ENCODE measurements around the gene NFIX.

The NFIX gene

DNA sequence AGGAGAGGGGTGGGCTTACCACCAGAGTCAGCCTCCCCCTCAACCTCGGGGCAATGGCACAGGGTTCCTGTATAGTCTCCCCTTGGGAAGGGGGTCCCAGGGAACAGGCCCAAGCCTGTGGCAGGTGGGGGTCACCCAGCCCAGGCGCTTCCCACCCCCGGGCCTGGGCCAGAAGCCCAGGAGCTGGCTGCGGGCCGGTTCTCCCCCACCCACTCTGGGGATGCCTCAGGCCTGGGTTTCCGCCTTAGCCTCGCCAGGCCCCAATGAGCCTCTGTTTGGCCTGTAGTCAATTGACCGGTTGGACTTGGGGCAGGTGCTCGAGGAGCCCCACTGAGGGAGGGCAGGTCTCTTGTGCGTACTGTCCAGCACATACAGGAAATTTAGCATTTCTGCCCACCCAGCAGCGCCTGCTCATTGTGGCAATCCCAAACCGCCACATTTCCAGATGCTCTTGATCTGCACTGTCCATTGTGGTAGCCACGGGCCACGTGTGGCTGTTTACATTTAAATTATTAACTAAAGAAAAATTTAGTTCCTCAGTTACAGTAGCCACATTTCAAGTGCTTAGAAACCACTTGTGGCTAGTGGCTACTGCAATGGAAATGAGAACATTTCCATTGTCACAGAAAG is 97.4 kb downstream of the NFIX start:
- DNase-seq (ENCODE audit: low read depth in 2 of 2), result no peak

DNA sequence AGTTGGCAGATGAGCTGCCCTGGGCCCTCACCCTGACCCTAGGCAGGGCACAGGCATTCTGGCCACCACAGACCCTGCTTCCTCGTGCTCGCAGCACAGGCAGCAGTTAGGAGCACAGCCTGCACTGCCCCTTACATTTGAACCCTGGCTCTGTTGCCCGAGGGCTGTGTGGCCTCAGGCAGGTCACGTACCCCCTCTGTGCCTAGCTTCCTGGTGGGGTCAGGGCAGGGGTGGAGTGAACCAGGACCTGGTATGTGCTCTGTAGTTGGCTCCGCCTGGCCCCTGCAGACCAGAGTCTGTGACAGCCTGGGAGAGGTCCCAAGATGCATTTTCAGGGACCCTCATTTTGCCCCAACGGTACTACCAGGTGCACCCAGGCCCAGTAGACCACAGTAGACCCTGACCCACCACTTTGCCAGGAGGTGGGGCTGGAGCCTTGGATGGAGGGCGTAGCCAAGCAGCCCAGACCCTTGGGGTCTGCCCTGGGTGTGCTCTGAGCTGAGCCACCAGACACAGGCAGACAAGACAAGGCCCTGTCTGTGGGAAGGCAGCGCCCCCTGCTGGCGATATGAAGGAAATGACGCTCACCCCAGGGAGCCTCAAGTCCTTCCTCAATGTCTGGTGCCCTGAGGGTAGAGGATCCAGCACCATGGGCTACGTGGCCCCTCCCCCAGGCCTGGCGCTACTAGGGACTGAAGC is 98.3 kb downstream of the NFIX start:
- peak; percentile 51 to 64 for DNase-seq (ENCODE audit: low read depth in 2 of 2)

DNA sequence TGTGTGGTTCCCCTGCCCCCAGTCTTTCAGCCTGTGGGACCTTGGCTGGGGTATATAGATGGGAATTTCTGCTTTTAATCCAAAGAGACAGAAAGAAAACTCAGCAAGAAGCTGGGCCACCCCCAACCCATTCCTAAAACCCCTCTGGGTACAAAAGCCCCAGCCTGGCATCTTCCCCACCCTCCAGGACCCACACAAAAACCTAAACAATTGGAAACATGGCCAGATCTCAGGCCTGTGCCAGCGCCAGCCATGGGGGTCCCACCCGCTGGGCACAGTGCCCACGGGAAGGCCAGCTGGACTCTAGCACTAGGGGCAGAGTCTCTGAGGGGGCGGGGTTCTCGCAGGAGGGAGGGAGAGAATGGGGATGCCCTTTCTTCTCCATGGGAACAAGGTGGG is 98.8 kb downstream of the NFIX start:
- no peak for DNase-seq (ENCODE audit: low read depth in 2 of 2)

DNA sequence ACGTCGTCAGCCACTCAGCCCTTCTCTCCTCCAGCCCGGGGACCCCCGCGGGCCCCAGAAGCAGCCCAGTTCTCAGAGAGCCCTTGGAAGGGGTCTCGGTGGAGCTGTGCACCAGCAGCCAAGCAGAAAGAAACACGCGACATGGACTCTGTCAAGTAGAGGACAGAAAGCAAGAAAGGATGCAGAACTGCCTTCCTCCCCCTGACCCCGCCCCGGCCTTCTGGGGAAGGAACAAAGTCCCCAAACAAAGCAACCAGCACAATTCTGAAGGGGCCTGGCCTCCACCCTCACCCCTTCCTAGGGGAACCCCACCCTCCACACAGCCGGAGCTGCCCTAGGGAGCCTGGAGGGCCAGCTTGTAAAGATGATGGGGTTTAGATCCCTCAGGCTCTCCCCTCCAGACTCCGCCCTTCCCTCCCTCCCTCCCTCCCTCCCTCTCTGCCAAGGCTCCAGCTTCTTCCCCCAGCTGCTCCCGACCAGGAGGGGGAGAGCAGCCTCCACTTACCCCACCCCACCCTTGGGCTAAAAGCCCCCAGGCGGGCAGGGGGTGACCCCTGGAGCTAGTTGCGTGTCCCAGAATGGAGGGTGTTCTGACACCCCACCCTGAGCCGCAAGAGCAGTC is 99.6 kb downstream of the NFIX start:
- no peak for DNase-seq (ENCODE audit: low read depth in 2 of 2)

DNA sequence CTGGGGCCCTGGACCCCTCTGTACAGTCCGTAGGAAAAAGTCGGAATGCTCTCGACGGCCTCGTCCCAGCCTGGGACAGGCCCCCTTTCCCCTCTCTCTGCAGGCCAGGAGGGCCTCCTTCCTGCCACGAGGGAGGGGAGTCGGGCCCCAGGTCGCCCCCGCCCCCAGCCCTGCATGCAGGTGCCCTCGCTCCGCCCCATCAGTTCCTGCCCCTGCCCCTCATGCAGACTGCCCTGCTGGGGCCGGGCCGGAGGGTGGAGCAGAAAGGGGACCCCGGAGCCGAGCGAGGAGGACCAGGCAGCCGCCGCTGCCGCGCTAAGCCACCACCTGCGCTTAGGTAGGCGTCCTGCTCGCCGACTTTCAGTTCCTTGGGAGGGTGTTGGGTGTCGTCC is 100.1 kb downstream of the NFIX start:
- no peak for DNase-seq (ENCODE audit: low read depth in 2 of 2)

DNA sequence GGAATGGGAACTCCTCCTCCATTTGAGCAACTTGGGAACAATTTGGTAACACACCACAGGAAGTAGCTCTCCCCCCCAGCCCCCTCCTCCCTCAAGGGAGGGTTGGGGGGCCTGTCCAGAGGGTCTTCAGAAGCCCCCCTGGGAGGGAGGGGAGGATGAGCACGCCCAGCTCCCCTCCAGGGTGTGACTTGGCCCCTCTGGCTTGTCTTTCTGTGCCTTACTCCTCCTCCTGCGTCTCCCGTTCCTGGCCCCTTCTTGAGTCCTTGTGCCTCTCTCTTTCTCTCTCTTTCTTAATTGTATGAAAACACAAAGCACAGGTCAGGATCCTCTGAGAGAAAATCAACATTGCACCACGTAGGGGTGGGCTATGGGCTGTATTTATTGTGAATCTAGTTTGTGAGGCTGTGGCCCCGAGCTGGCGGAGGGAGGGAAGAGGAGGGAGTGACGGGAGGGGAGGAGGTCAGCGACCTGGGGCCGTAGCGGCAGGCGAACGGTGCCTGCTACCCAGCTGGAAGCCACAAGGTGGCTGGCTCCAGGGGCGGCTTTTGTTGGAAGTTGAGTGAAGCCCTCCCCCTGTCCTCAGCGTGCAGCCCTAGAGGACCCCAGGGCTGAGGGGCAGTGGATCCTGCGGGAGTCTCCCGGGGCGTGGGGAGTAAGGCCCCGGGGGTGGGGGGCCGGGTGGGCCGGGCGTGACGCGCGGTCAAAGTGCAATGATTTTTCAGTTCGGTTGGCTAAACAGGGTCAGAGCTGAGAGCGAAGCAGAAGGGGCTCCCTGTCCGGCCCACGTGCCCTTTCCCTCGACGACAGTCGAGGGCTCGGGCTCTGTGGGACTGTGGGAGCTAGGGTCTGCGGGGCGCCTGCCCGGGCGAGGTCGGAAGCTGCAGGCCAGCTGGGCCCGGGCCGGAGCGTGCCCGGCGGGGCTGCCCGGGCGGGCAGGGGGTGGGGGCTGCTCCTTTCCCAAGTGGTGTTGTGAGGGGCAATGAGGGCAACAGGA is 101.0 kb downstream of the NFIX start:
- no peak for DNase-seq (ENCODE audit: low read depth in 2 of 2)

DNA sequence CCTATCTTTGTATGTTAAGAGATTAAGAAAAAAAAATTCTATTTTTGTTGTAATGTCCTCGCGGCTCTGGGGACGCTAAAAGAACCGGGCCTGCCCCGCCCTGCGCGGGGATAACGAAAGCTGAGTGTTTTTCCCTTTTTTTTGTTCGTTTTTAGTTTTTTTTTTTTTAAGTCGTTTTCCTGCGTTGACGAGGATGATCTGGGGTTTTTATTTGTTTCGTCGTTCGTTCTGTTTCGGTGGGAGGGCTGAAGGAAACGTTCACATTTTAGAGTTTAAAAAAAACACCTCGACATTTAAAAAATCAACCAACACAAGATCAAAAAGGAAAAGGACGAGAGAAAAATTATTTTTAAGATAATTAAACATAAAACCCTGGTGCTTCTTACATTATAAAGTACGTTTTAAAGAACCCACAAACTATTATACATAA is 101.8 kb downstream of the NFIX start:
- DNase-seq (ENCODE audit: low read depth in 2 of 2), result no peak

DNA sequence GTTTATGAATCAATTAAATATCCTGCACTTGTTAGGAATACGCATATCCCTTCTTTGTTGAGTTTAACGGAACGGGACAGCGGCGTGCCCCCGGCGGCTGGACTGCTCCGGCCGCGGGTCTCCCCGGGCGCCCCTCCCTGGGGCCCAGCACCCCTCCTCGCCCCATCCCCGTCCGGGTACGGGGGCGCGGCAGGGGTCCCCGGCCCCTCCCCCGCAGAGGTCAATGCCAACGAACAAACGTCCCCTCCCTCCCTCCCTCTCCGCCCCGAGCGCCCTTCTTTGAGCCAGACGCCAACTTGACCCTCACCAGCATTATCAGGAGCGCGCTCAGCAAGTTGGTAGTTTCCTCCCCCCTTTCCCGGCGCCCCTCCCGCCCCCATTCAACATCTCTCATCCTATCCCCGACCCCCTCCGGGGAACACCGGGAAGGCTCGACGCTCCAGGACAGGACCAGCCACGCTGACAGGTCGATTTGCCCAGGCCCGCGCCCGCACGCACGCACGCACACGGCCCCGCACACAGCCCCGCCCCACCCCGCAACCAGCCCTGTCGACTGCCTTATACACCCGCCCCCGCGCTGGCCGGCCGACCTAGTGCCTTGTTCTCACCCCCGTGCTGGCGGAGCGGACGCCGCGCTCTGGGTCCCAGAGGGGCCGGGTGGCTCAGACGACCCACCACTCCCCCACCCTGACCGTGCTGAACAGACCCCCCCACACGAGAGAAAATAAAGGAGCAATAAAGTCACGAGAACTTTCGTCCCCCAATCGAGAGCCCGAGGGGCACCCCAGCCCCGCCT is 102.4 kb downstream of the NFIX start:
- no peak for DNase-seq (ENCODE audit: low read depth in 2 of 2)

DNA sequence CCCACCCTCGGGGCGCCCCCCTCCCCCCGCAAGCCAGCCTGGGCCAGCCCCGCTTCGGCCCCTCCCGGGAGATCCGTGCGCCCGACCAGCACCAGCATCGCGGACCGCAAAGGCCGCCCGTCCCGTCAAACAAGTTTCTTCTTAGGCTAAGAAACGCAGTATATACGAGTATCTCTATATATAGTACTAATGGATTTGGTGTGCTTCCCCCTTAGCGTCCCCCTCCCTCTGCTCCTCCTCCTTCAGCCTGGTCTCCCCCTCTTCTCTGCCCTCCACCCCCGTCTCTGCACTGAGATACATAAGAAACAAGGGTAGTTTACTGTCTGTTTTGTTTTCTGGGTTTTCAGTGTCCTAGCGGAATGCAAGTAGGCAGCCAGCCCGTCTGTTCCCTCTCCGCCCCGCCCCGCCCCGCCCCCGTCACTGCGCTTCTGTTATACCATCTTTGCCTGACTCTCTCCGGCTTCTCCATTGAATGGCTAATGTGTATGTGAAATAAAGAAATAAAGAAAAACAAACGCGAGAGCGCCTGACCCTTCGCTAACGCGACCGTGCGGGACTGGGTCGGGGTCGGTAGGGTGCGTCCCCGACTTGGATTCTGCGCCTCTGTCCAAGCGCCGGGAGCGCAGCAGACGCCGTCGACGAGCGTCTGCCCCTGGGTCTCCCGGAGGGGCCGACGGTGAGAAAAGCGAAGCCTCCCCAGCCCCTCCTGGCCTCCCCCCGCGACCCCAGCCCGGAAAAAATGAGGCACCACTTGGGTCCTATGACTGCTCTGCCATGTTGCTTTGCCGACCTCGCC is 103.2 kb downstream of the NFIX start:
- no peak for DNase-seq (ENCODE audit: low read depth in 2 of 2)

DNA sequence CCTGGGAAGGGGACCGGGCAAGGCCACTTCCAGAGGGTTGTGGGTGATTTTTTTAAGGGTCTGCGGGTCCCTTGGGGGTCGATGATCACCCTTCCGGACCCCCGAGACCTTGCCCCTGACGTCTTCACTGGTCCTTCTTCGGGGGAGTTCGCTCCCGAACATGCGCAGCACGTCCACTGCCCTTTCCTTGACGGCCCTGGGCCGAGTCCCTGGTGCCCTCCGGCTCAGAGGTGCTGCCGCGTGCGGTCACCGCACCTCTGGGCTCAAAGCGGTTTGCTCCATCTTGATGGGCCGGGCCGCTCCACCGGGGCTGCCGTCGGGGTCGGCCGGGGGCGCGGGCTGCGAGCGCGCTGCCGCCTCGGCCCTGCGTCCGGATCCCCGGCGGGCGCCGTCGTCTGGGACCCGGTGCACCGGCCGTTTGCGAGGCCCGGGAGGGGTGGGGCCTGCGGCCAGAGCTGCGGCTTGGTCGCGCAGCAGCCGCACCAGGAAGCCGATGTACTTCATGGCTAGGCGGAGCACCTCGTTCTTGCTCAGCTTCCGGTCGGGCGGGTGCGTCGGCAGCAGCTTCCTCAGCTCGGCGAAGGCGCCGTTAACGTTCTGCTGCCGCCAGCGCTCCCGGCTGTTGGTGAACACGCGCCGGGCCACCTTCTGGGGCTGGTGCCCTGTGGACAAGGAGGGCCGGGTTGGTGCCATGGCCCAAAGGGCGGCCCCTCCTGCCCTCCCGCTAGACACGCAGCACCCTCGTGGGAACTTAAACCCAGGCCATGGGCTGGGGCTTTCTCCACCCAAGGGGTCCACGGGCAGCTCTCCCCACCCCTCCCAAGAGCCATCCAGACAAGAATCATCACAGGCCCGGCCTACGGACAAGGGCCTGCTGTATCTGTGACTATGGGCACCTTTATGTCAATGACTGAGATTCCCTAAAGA is 104.1 kb downstream of the NFIX start:
- DNase-seq (ENCODE audit: low read depth in 2 of 2), result peak; percentile 49 to 56

DNA sequence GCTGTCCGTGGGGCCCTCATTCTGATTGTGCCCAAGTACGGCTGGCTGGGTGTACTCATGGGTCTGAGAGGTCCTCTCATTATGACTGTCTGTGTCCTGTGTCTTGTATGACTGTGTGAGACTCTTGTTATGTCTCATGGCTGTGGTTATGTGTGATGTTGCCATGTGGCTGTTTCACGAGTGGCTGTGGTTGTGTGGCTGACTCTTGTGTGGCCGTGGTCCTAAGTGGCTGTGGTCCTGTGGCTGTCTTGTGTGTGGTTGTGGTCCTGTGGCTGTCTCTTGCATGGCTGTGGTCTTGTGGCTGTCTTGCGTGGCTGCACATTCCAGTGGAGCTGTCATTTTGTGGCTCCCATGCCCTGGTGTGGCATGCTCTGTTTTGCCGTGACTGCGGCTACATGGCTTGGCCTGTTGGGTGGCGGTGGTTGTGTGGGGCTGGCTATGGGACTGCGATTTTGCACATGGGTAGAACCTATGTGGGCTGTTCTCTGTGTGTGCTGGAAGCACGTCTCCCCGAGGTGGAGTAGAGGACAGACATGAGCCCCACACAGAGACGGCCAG is 104.8 kb downstream of the NFIX start:
- DNase-seq (ENCODE audit: low read depth in 2 of 2), result peak; percentile 25 to 36

DNA sequence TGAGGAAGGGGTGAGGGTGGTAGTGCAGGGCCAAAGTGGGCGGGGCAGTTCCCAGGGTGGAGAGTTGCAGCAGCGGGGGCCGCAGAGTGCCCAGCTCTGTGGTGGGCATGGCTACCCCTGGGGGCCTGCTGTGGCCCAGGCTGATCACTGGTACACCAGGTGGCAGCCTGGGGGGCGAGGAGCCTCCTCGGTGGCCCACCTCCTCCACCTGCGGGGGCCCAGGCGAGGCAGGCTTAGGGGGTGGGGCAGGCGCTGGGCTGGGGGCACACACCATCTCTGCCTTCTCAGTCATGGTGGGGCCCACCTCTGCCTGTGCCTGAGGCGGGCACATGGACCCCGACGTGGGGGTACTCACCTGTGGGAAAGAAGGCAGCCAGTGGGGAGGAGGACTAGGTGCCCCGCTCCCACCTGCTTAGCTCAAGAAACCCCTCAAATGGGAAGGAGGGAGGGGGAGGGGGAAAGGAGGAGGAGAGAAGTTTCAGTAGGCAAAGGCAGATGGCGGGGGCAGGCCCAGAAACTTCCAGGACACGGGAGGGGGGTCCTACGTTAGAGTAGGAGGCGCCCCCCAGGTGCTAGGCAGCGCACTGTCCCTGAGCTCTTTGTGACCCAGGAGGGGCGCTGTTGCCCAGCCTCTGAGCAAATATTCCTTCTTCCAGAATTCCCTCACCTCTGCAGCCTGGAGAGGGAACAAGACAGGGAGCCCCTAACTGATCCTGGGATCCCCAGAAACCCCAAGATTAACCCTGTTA is 105.7 kb downstream of the NFIX start:
- DNase-seq (ENCODE audit: low read depth in 2 of 2), result no peak

DNA sequence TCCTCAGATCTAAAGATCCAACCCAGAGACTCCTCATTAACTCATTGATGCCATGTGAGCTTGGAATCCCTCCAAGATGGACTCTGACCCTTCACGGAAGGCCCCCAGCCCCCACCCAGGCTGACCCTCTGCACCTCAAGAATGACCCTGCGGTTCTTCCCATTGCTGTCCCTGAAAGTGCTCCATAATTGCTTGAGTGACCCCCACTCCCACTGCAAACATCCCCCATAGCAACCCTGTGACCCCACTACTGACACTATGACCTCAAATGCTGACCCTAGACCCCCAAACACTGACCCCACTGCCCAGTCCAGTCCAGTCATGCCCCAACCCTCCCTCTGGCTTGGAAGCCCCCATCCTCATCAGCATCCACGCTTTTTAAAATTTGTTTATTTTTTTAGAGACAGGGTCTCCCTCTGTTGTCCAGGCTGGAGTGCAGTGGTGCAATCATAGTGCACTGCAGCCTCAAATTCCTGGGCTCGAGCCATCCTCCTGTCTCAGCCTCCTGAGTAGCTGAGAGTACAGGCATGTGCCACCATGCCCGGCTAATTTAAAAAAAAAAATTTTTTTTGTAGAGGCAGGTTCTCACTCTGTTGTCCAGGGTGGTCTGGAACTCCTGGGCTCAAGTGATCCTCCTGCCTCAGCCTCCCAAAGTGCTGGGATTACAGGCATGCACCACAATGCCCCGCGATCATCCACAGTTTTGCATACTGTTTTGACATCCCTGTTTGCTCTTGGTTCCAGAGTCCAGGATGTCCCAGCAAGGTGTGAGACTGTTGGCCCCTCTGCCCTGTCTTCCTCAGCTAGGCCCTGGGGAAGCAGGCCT is 106.5 kb downstream of the NFIX start:
- no peak for DNase-seq (ENCODE audit: low read depth in 2 of 2)

DNA sequence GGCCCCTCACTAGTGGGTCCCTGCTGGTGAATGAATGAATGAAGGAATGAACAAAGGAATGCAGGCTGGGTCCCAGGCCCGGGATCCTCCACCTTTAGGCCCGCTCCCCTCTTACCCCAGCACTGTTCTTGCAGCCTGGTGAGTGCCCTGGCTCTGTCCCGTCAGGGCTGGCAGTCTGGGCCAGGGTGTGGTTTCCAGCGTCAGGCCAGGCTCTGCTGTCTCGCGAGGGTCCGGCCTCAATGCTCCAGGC is 107.1 kb downstream of the NFIX start:
- no peak for DNase-seq (ENCODE audit: low read depth in 2 of 2)

DNA sequence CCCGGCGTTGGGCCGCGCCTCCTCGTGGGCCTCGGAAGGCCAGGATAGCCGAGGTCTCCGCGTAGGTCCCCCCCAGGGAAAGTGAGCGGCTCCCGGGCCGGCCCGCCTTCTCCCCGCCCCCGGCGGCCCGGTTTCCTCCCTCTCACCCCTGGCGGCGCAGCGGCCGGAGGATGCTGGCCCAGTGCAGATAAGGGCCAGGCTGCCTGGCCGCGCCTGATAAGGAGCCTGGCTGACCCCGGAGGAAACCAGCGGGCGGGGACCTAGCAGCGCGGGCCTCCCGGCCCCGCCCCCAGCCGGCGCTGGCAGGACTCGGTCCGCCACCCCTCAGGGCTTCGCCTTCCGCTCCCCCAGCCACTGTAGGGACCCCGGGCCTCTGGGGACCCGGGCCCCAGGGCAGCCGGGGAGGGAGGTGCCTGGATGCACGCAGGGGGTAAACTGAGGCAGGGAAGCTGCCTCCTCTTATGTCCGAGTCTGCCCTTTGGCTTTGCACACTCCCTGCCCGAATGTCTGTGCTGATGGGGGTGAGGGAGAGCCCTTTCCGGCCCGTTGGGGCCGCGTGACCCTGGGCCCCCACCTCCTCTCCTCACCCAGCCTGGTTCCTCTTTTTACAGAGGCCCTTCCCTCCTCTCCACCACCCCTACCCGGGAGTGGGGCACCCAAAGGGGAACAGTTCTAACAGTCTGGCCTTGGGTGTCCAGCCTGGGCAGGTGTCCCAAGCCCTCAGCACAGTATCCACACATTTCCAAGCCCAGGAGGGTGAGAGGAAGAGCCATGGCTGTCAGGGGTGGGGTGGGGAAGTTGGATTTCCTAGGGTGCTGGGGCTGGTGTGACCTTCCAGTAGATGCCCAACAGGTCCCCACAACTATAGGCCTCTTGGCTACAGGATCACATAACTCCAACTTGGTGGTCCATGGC is 107.6 kb downstream of the NFIX start, which contains the start of gene LYL1:
LYL1 (minus strand) TSS at position 193 of the 915 bp plus-strand sequence. CDS start 1,687 bp downstream, outside the sequence.
- DNase-seq (ENCODE audit: low read depth in 2 of 2), result no peak

DNA sequence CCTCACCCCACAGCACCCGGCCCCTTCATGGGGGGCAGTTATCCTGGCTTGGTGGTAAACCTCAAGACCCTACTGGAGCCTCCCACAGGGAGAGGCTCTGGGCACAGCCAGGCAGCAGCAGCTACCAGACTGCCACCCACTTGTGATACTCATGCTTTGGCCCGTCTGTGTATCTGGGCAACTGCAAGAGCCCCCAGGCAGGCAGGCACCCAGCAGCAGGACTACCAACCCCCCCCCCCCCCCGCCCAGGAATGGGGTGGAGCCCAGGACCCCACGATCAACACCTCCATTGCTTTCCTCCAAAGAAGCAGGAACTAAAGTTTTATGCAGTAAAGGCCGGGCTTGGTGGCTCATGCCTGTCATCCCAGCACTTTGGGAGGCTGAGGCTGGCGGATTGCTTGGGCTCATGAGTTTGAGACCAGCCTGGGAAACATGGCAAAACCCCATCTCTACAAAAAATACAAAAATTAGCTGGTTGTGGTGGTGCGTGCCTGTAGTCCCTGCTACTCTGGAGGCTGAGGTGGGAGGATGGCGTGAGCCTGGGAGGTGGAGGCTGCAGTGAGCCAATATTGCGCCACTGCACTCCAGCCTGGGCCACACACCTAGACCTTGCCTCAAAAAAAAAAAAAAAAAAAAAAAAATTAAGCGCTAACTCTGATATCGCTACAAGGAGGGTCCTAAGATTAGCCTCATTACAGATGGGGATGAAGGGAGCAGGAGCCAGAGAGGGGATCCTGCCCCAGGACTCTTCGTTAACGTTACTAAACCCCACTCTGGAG is 108.5 kb downstream of the NFIX start:
- no peak for DNase-seq (ENCODE audit: low read depth in 2 of 2)

Data from stimulated activated CD8-positive, alpha-beta memory T cell treated with anti-CD3 and anti-CD28 coated beads, Interleukin-7, amount 100 ng/mL, for 1 hour (primary cell).